Ishikawa (cell line): ENCODE data around the gene SYTL3.

Experiments
- CREB1 ChIP-seq: IDR thresholded peaks from 2 replicates; pipeline ENCODE4 v1.6.1; 2012; ENCODE audit warnings: low read depth
- EGR1 ChIP-seq: IDR thresholded peaks from 2 replicates; pipeline ENCODE4 v1.6.1; 2012
- EP300 ChIP-seq: IDR thresholded peaks from 2 replicates; pipeline ENCODE4 v1.6.1; 2012; ENCODE audit warnings: borderline replicate concordance
- RAD21 ChIP-seq: IDR thresholded peaks from 2 replicates; pipeline ENCODE4 v1.6.1; 2012; ENCODE audit warnings: low read depth
- TCF12 ChIP-seq: IDR thresholded peaks from 2 replicates; pipeline ENCODE4 v1.6.1; 2012; ENCODE audit warnings: low read depth
- TF ChIP-seq, protein P1 (sequence below): IDR thresholded peaks from 2 replicates; pipeline ENCODE4 v1.6.1; 2012; ENCODE audit warnings: low read depth, mild to moderate bottlenecking

DNA sequence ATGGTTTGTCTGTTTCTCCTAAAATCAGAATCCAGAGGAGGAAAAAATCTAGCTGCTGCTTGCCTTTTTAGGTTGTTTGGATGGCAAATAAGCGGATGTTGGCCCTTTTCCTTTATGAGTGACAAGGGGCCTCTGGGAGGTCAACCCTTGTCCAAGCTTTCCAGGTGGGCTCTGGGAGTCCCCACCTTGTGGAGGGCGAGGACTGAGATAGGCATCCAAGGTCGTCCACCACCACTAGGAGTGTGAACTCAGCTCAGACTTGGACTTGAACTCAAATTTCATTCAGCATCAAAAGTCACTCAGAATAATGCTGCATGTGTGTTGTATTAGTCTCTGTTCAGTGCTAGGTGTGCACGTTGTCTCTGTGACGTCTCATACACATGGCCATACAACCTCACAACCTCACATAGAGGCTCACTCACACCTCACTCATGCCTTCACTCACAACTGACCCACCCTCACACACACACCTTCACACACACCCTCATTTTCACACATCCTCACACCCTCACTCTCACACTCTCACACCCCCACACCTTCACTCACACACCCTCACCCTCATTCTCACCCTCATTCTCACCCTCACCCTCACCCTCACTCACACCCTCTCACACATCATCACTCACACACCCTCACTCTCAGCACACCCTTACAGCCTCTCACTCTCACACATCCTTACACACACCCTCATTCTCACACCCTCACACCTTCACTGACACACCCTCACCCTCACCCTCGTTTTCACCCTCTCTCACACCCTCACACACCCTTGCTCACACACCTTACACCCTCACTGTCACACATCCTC lies 23.3 kb upstream of the SYTL3 start:
- TF ChIP-seq TCF12 (no peak), EP300 (no peak), RAD21 (no peak), CREB1 (no peak), EGR1 (no peak)
- TF ChIP-seq, protein P1, sequence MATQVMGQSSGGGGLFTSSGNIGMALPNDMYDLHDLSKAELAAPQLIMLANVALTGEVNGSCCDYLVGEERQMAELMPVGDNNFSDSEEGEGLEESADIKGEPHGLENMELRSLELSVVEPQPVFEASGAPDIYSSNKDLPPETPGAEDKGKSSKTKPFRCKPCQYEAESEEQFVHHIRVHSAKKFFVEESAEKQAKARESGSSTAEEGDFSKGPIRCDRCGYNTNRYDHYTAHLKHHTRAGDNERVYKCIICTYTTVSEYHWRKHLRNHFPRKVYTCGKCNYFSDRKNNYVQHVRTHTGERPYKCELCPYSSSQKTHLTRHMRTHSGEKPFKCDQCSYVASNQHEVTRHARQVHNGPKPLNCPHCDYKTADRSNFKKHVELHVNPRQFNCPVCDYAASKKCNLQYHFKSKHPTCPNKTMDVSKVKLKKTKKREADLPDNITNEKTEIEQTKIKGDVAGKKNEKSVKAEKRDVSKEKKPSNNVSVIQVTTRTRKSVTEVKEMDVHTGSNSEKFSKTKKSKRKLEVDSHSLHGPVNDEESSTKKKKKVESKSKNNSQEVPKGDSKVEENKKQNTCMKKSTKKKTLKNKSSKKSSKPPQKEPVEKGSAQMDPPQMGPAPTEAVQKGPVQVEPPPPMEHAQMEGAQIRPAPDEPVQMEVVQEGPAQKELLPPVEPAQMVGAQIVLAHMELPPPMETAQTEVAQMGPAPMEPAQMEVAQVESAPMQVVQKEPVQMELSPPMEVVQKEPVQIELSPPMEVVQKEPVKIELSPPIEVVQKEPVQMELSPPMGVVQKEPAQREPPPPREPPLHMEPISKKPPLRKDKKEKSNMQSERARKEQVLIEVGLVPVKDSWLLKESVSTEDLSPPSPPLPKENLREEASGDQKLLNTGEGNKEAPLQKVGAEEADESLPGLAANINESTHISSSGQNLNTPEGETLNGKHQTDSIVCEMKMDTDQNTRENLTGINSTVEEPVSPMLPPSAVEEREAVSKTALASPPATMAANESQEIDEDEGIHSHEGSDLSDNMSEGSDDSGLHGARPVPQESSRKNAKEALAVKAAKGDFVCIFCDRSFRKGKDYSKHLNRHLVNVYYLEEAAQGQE, result no peak
